Activated CD4-positive, alpha-beta T cell treated with anti-CD3 and anti-CD28 coated beads, Interleukin-2, amount 10 ng/mL, durations not matched to agents 24 days and 14 days (primary cell): ENCODE results near the gene TOX2. TPM values are rescaled to one million over a fixed set of nuclear protein-coding genes. Genes with fewer than 3 reads are reported as not detected.

Experiments used
- DNase-seq: peaks from one replicate; pipeline ENCODE4 v3.0.0; 2022
- H3K27ac Mint-ChIP-seq: one replicate; pipeline ENCODE4 v1.8.0; 2022; ENCODE audit warnings: mild to moderate bottlenecking, mixed read lengths
- H3K27me3 Mint-ChIP-seq: one replicate; pipeline ENCODE4 v1.8.0; 2022; ENCODE audit warnings: mixed read lengths
- H3K36me3 Mint-ChIP-seq: one replicate; pipeline ENCODE4 v1.8.0; 2022; ENCODE audit warnings: low read depth, mild to moderate bottlenecking, mixed read lengths
- H3K4me1 Mint-ChIP-seq: one replicate; pipeline ENCODE4 v1.8.0; 2021; ENCODE audit warnings: mixed read lengths
- H3K4me3 Mint-ChIP-seq: one replicate; pipeline ENCODE4 v1.8.0; 2022; ENCODE audit warnings: mild to moderate bottlenecking, moderate library complexity, mixed read lengths
- H3K9me3 Mint-ChIP-seq: one replicate; pipeline ENCODE4 v1.8.0; 2021; ENCODE audit warnings: mixed read lengths
- intact Hi-C: fragments of 100-400 bp; cut with micrococcal nuclease; formaldehyde crosslinking; loops from one replicate; pipeline ENCODE4 v1.15.1; 2023
- total RNA-seq: library from RNA; stranded (reverse); gene quantifications from 2 replicates; pipeline ENCODE4 v1.2.3, GENCODE V29; 2022

TOX2 gene
- total RNA-seq, 1 donor from 2014 or later = 2.6 TPM

GRCh38 chr20:43906505-43907034 lies 8.1 kb upstream of the TOX2 start:
- no peak for DNase-seq
- intact Hi-C loops = no loop called here
- H3K4me3 Mint-ChIP-seq = no peak overlapping the region
- H3K27me3 Mint-ChIP-seq = peaks cover 9% of the 10 kb centered on the region
- no peak overlapping the region for H3K27ac Mint-ChIP-seq
- H3K9me3 Mint-ChIP-seq = peaks cover 13% of the 10 kb centered on the region
- no peaks in the 10 kb centered on the region for H3K36me3 Mint-ChIP-seq
- peaks cover 11% of the 10 kb centered on the region for H3K4me1 Mint-ChIP-seq

GRCh38 chr20:43909211-43909610 lies 5.4 kb upstream of the TOX2 start:
- Mint-ChIP-seq H3K27me3 (peaks cover 28% of the 10 kb centered on the region), H3K27ac (no peak overlapping the region), H3K36me3 (peaks cover 5% of the 10 kb centered on the region), H3K9me3 (peaks cover 27% of the 10 kb centered on the region), H3K4me1 (peaks cover 14% of the 10 kb centered on the region), H3K4me3 (no peak overlapping the region)
- DNase-seq = no peak
- intact Hi-C loops = no loop called here

GRCh38 chr20:43909720-43910119 lies 4.9 kb upstream of the TOX2 start:
- Mint-ChIP-seq H3K36me3 (peaks cover 5% of the 10 kb centered on the region), H3K4me1 (peaks cover 14% of the 10 kb centered on the region), H3K9me3 (peaks cover 27% of the 10 kb centered on the region), H3K27me3 (peaks cover 28% of the 10 kb centered on the region), H3K4me3 (no peak overlapping the region), H3K27ac (no peak overlapping the region)
- DNase-seq = no peak
- intact Hi-C loops = no loop called here

- DNase-seq = no peak
- Mint-ChIP-seq H3K36me3 (peaks cover 9% of the 10 kb centered on the region), H3K9me3 (peaks cover 27% of the 10 kb centered on the region), H3K27ac (no peak overlapping the region), H3K27me3 (peaks cover 34% of the 10 kb centered on the region), H3K4me1 (peaks cover 20% of the 10 kb centered on the region), H3K4me3 (no peak overlapping the region)
- intact Hi-C loops = no loop called here
Measured at GRCh38 chr20:43910564-43910963, 4.1 kb upstream of the TOX2 start.

- Mint-ChIP-seq H3K9me3 (peaks cover 27% of the 10 kb centered on the region), H3K4me3 (no peak overlapping the region), H3K36me3 (peaks cover 9% of the 10 kb centered on the region), H3K27ac (no peak overlapping the region), H3K27me3 (peaks cover 37% of the 10 kb centered on the region), H3K4me1 (peaks cover 20% of the 10 kb centered on the region)
- intact Hi-C loops = no loop called here
- no peak for DNase-seq
Measured at GRCh38 chr20:43911066-43911465, 3.6 kb upstream of the TOX2 start.

- Mint-ChIP-seq H3K9me3 (peaks cover 24% of the 10 kb centered on the region), H3K27me3 (peaks cover 49% of the 10 kb centered on the region), H3K4me1 (peaks cover 30% of the 10 kb centered on the region), H3K4me3 (peak overlapping the region; percentile 48), H3K27ac (no peak overlapping the region), H3K36me3 (peaks cover 9% of the 10 kb centered on the region)
- intact Hi-C loops = no loop called here
- no peak for DNase-seq
Measured at GRCh38 chr20:43913291-43914025, 1.2 kb upstream of the TOX2 start.

GRCh38 chr20:43915211-43916072 lies 790 bp downstream of the TOX2 start:
- peak overlapping the region; percentile 85 for H3K4me3 Mint-ChIP-seq
- intact Hi-C loops = loop anchor here (1.0 kb wide), 1 partner anchor 40 kb away; no protein-coding TSS in a partner anchor
- peaks cover 9% of the 10 kb centered on the region for H3K36me3 Mint-ChIP-seq
- DNase-seq = peak; percentile 79
- H3K9me3 Mint-ChIP-seq = peaks cover 20% of the 10 kb centered on the region
- H3K4me1 Mint-ChIP-seq = peaks cover 28% of the 10 kb centered on the region
- H3K27ac Mint-ChIP-seq = peak overlapping the region; percentile 72
- peaks cover 54% of the 10 kb centered on the region for H3K27me3 Mint-ChIP-seq

GRCh38 chr20:43916073-43916880 lies 1.6 kb downstream of the TOX2 start:
- Mint-ChIP-seq H3K27me3 (peaks cover 54% of the 10 kb centered on the region), H3K4me3 (peak overlapping the region; percentile 85), H3K4me1 (peaks cover 23% of the 10 kb centered on the region), H3K36me3 (peaks cover 9% of the 10 kb centered on the region), H3K27ac (peak overlapping the region; percentile 6), H3K9me3 (peaks cover 16% of the 10 kb centered on the region)
- intact Hi-C loops = no loop called here
- no peak for DNase-seq

- H3K4me3 Mint-ChIP-seq = peak overlapping the region; percentile 73
- peak overlapping the region; percentile 6 for H3K27ac Mint-ChIP-seq
- intact Hi-C loops = no loop called here
- H3K36me3 Mint-ChIP-seq = peaks cover 9% of the 10 kb centered on the region
- peaks cover 16% of the 10 kb centered on the region for H3K9me3 Mint-ChIP-seq
- peaks cover 49% of the 10 kb centered on the region for H3K27me3 Mint-ChIP-seq
- no peak for DNase-seq
- peaks cover 28% of the 10 kb centered on the region for H3K4me1 Mint-ChIP-seq
Measured at GRCh38 chr20:43916881-43917371, 2.3 kb downstream of the TOX2 start.

GRCh38 chr20:43917380-43917779 lies 2.7 kb downstream of the TOX2 start:
- H3K4me3 Mint-ChIP-seq = no peak overlapping the region
- peaks cover 47% of the 10 kb centered on the region for H3K27me3 Mint-ChIP-seq
- no peak for DNase-seq
- peaks cover 13% of the 10 kb centered on the region for H3K9me3 Mint-ChIP-seq
- H3K36me3 Mint-ChIP-seq = peaks cover 9% of the 10 kb centered on the region
- peaks cover 31% of the 10 kb centered on the region for H3K4me1 Mint-ChIP-seq
- intact Hi-C loops = no loop called here
- no peak overlapping the region for H3K27ac Mint-ChIP-seq

GRCh38 chr20:43919686-43920403 lies 5.2 kb downstream of the TOX2 start:
- Mint-ChIP-seq H3K9me3 (peaks cover 2% of the 10 kb centered on the region), H3K27me3 (peaks cover 41% of the 10 kb centered on the region), H3K27ac (no peak overlapping the region), H3K4me1 (peaks cover 42% of the 10 kb centered on the region), H3K36me3 (peaks cover 4% of the 10 kb centered on the region), H3K4me3 (no peak overlapping the region)
- intact Hi-C loops = no loop called here
- no peak for DNase-seq

GRCh38 chr20:43920797-43921196 lies 6.1 kb downstream of the TOX2 start:
- intact Hi-C loops = no loop called here
- Mint-ChIP-seq H3K27ac (no peak overlapping the region), H3K36me3 (no peaks in the 10 kb centered on the region), H3K4me3 (no peak overlapping the region), H3K4me1 (peaks cover 45% of the 10 kb centered on the region), H3K9me3 (peaks cover 2% of the 10 kb centered on the region), H3K27me3 (peaks cover 36% of the 10 kb centered on the region)
- no peak for DNase-seq
